DMS 273 treated with DMSO at 0.1 percent for 48 hours (cell line): ENCODE data around the gene CORO2B.
"Not testable (repeated sequence)": the region's sequence is repeated elsewhere in the genome, so short reads cannot be mapped to it uniquely, and the experiment has no call there.

ENCODE experiments used
- DNase-seq: peaks from one replicate; lab custom pipeline; 2025; lab: John Stamatoyannopoulos, UW

CORO2B gene

GRCh38 chr15:68730976-68731897 lies 152.4 kb downstream of the CORO2B start:
- no peak for DNase-seq

- DNase-seq: no peak
These were observed 153.7 kb downstream of the CORO2B start for GRCh38 chr15:68732451-68732850.

DNA sequence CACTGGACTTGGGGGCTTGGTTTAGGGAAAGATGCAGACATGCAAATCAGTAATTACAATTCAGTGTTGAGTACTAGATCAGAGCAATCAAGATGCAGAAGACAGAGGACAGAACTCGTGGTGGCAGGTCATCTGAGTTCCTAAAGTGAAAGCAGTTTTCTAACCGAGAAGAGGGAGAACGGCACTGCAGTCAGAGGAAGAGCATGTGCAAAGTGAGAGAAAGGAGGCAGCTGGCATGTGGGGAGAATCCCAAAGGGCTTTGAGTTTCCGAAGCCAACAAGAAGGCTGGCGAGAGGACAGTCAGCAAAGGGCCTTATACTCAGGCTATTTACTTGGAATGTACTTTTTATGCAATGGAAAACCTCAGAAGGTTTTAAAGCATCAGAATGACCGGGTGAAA lies 154.9 kb downstream of the CORO2B start:
- DNase-seq: no peak

DNA sequence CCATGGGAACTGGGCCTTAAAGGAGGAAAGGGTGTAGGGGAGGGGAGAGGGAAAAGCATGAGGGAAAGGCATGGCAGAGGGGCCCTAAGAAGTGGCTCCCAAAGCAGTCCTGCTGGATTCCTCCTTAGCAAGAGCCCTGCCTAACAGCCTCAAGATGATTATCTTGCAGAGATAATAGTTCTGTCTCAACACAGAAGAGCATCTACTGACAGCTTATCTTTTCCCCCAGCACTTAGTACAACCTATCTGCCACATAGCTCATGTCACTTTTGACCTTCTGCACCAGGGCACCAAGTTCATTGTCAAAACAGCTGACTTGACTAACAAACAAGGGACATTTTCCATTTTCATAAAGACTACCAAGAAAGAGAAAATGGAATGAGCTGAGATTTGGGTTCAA lies 155.6 kb downstream of the CORO2B start:
- no peak for DNase-seq

DNA sequence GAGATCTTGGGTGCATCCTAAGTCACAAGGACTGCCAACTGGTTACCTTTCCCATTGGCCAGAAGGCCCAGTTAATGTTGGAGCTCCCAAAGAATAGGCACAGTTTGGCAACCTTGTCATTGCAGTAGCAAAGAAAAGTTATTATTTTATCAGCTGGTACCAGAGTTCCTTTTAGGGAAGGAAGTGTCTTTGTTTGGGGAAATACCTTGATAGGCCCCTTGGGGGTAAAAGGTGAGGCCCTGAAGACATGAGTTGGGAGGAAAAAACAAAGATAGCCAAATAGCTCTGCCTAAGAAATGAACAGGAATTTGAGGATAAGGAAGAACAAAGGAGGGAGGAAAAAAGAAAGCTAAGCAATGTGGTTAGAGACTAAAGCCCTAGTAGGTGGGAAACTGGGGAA lies 156.1 kb downstream of the CORO2B start:
- DNase-seq: no peak

- DNase-seq: no peak
These were observed 156.8 kb downstream of the CORO2B start for GRCh38 chr15:68735610-68736009.

DNA sequence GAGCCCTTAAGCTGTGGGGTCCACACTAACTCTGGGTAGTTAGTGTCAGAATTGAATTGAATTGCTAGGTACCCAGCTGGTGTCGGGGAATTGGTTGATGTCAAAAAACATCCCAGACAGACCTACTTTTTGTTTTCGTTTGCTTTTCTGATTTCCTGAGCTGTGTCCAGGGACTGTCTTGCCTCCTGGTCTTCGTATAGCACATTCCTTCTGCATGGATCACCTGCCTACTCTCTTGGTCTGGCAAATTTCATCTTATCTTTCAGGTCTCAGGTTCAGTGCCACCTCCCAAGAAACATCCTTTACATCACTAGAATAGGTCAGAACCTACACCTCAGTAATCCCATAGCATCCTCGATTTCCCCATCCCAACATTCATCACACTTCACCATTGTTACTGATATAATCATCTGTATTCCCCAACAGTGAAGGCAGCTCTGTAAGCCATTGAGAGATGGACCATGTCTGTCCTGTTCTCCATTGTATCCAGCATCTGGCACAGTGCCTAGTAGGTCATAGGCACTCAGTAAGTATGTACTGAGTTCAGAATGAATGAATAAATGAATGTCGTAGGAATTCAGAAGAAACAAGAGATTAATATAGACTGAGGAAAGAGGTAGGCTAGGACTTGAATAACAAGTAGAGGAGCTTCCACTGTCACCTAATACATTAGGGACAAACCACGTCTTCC lies 160.7 kb downstream of the CORO2B start:
- no peak for DNase-seq

DNA sequence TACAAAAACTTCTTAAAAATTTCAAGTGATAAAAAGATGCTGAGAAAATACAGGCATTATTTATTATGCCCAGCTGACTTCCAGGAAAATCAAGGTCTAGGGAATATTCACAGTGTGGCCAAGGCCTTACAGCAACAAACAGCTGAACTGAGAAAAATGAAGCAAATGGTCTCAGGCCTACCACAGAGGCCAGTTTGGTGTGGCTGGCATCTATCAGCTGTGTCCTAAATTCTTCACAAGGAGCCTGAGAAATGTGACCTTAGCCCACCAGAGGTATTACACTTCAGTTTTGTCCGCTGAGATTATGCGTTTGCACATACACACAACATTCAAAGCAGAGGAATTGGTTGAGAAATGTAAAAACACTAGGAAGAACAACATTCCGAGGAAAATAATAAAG lies 164.5 kb downstream of the CORO2B start:
- DNase-seq: no peak

- DNase-seq: no peak
These were observed 170.6 kb downstream of the CORO2B start for GRCh38 chr15:68749365-68749764.

- DNase-seq: no peak
These were observed 171.0 kb downstream of the CORO2B start for GRCh38 chr15:68749793-68750192.

DNA sequence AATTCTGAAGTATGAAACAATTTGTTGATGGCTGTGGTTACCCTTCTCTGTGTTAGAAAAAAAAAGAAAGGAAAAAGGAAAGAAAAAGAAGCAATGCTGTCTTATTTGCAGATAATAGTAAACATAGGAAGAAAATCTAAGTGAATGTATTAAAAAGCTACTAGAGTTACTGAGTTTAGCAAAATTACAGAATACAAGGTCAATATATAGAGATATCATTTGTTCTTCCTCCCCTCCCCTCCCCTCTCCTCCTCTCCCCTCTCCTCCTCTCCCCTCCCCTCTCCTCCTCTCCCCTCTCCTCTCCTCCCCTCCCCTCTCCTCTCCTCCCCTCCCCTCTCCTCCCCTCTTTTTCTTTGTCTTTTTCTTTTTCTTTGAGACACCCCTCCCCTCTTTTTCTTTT lies 172.8 kb downstream of the CORO2B start:
- no peak for DNase-seq

GRCh38 chr15:68755731-68756130 lies 176.9 kb downstream of the CORO2B start:
- DNase-seq: no peak

GRCh38 chr15:68759982-68760579 lies 181.3 kb downstream of the CORO2B start:
- DNase-seq: not testable (repeated sequence)

DNA sequence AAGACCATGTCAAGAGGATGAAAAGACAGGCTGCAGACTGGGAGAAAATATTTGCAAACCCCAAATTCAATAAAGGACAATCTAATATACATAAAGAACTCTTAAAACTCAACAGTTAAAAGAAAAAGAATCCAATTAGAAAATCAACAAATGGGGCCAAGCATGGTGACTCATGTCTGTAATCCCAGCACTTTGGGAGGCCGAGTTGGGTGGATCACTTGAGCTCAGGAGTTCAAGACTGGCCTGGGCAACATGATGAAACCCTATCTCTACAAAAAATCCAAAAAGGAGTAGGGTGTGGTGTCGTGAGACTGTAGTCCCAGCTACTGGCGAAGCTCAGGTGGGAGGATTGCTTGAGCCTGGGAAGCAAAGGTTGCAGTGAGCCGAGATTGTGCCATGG lies 184.3 kb downstream of the CORO2B start:
- DNase-seq: no peak

- no peak for DNase-seq
These were observed 185.3 kb downstream of the CORO2B start for GRCh38 chr15:68764090-68764489.

- no peak for DNase-seq
These were observed 187.0 kb downstream of the CORO2B start for GRCh38 chr15:68765602-68766368.

DNA sequence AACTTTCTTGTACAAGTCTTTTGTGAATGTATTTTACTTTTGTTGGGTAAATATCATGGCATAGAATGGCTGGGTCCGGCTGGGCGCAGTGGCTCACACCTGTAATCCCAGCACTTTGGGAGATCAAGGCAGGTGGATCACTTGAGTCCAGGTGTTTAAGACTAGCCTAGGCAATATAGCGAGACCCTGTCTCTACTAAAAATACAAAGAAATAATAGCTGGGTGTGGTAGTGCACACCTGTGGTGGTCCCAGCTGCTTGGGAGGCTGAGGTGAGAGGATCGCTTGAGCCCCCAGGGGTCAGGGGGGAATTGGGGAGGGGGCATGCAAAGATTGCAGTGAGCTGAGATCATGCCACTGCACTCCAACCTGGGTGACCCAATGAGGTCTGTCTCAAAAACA lies 189.0 kb downstream of the CORO2B start:
- DNase-seq: no peak

DNA sequence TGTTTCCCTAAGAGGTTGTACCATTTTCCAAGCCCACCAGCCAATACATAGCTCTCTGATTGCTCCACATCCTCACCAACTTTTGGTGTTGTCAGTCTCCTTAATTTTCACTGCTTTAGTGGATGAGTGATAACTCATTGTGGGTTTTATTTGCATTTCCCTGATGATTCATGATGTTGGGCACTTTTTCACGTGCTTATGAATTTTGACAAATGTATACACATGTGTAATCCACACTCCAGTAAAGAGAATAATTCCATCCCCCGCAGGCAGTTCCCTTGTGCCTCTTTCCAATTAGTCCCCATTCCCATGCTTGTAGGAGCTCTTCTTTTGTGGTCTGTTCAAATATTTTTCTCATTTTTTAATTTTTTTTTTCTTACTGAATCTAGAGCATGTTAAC lies 189.5 kb downstream of the CORO2B start:
- DNase-seq: no peak

DNA sequence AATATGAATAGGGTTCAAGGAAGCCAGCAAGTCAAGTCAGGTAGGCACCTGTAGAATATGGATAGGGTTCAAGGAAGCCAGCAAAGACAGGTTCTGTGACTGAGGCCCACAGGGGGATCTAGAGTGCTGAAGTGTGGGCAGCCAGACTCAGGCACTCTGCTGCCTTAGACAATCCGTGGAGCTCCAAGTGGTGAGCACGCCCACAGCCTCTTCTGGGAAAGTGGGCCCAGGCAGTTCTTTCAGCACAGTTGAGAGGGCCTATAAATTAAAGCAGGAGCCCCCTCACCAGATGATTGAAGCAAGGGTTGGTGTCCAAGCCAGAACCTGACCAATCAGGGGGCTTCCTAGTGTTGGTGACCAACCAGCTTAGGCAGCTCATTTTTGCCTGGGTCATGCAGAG lies 190.9 kb downstream of the CORO2B start:
- DNase-seq: no peak

- no peak for DNase-seq
These were observed 191.4 kb downstream of the CORO2B start for GRCh38 chr15:68770216-68770615.

GRCh38 chr15:68773036-68773435 lies 194.2 kb downstream of the CORO2B start:
- DNase-seq: no peak

- no peak for DNase-seq
These were observed 195.3 kb downstream of the CORO2B start for GRCh38 chr15:68774120-68774519.
